Transverse colon (tissue), 4 donors: Measurements from ENCODE around the gene SQSTM1. TPM values are rescaled to one million over a fixed set of nuclear protein-coding genes. Genes with fewer than 3 reads are reported as not detected.

Source experiments
- DNase-seq: peaks from one replicate; pipeline ENCODE4 v3.0.0-alpha.2; 2019
- H3K27ac ChIP-seq, 4 donors: fragments of 200-600 bp; sonication (generic); 2 replicates each; pipeline ENCODE4 v1.5.1; 2016 to 2018; ENCODE audit warnings: inconsistent platforms in 4 of 4
- H3K27me3 ChIP-seq: fragments of 200-600 bp; sonication (generic); 2 replicates; pipeline ENCODE4 v1.5.1; 2017; ENCODE audit warnings: inconsistent platforms
- H3K36me3 ChIP-seq, 4 donors: fragments of 200-600 bp; sonication (generic); 2 replicates each; pipeline ENCODE4 v1.5.1; 2017 to 2019; ENCODE audit warnings: inconsistent platforms in 4 of 4
- H3K4me1 ChIP-seq, 4 donors: fragments of 200-600 bp; sonication (generic); 2 replicates each; pipeline ENCODE4 v1.5.1; 2017 to 2020; ENCODE audit warnings: inconsistent platforms in 4 of 4
- H3K4me3 ChIP-seq, 4 donors: fragments of 200-600 bp; sonication (generic); 1 replicate in 1 of 4; 2 replicates in 3 of 4; pipeline versions ENCODE4 v1.5.1 to v1.6.1; 2017 to 2019; ENCODE audit warnings: inconsistent platforms in 4 of 4
- H3K9me3 ChIP-seq, 2 donors: fragments of 200-600 bp; sonication (generic); 2 replicates each; pipeline ENCODE4 v1.5.1; 2017 to 2019; ENCODE audit warnings: inconsistent platforms in 2 of 2
- CTCF ChIP-seq, 5 experiments: fragments of 200-600 bp in 3 of 5; fragments of 450-650 bp in 2 of 5; sonication (generic) in 3 of 5; IDR thresholded peaks; 1 replicate in 2 of 5; 2 replicates in 3 of 5; pipeline ENCODE4 v1.5.1; 2016 to 2017; ENCODE audit warnings: antibody characterized with exemption in 5 of 5, inconsistent platforms in 3 of 5, mild to moderate bottlenecking in 2 of 5, moderate library complexity in 1 of 5
- EP300 ChIP-seq: sonication (generic); formaldehyde crosslinking; IDR thresholded peaks from one replicate; pipeline ENCODE4 v1.6.1; 2017; ENCODE audit warnings: antibody characterized with exemption, low read depth
- POLR2A ChIP-seq: fragments of 450-650 bp; IDR thresholded peaks from one replicate; pipeline ENCODE4 v1.6.1; 2016; ENCODE audit warnings: antibody characterized with exemption, mild to moderate bottlenecking, moderate library complexity
- POLR2AphosphoS5 ChIP-seq, 3 donors: sonication (generic); formaldehyde crosslinking; IDR thresholded peaks; one replicate each; pipeline ENCODE4 v1.6.1; 2016; ENCODE audit warnings: antibody characterized with exemption in 3 of 3
- WGBS, 2 donors: methylation state at CpG; one replicate each; pipeline ENCODE4 v1.1.5; 2018; ENCODE audit warnings: low coverage in 1 of 2; 5-methylcytosine and 5-hydroxymethylcytosine counted together
- in situ Hi-C, 4 donors: fragments of 200-750 bp; cut with MboI; loops; one replicate each; pipeline versions ENCODE4 v1.15.0 to v1.15.1; 2017; ENCODE audit warnings: low sequenced_read_pairs in 3 of 4, low pct_ligation_motif_present in 1 of 4, low pct_unique_long_range_greater_than_20kb in 1 of 4
- intact Hi-C: fragments of 100-400 bp; cut with DNase I; formaldehyde crosslinking; loops from one replicate; pipeline ENCODE4 v1.15.1; 2023; ENCODE audit warnings: low total_unique reads
- total RNA-seq, 4 donors: library from RNA; depleted of rRNA; stranded (reverse); fragments of >200 nt; gene quantifications; one replicate each; pipeline ENCODE4 v1.1.0, GENCODE V29; 2016

The SQSTM1 gene
- total RNA-seq, 4 donors from 2014 or later: 250 to 620 (median 432) TPM

- Histone ChIP-seq H3K4me1 (no peaks in the 10 kb centered on the region), H3K9me3 (peaks cover 4 to 14% of the 10 kb centered on the region in 2 donors), H3K27ac (no peak overlapping the region), H3K27me3 (no peaks in the 10 kb centered on the region), H3K36me3 (peaks cover 0 to 51% (median 9%) of the 10 kb centered on the region in 4 donors), H3K4me3 (no peak overlapping the region)
- DNase-seq: no peak
- no peak for TF ChIP-seq POLR2AphosphoS5 (IDR thresholded peaks at IDR 0.05)
- intact Hi-C loops: no loop called here
- WGBS, 2 donors: 83 to 88% methylated on average over 3 to 4 of the region's 4 CpGs
- in situ Hi-C loops: no loop called here
These were observed 61.6 kb downstream of the SQSTM1 start for GRCh38 chr5:179882338-179882737.

- Histone ChIP-seq H3K27me3 (no peaks in the 10 kb centered on the region), H3K36me3 (peaks cover 0 to 43% (median 9%) of the 10 kb centered on the region in 4 donors), H3K4me3 (no peak overlapping the region), H3K4me1 (no peaks in the 10 kb centered on the region), H3K9me3 (peaks cover 4 to 14% of the 10 kb centered on the region in 2 donors), H3K27ac (no peak overlapping the region)
- intact Hi-C loops: no loop called here
- WGBS, 2 donors: 93 to 100% methylated on average over 3 of the region's 3 CpGs
- DNase-seq: no peak
- no peak for TF ChIP-seq EP300
- no peak for TF ChIP-seq POLR2AphosphoS5 (IDR thresholded peaks at IDR 0.05)
- no peak for TF ChIP-seq POLR2A
- no peak for TF ChIP-seq CTCF (IDR thresholded peaks at IDR 0.05)
- in situ Hi-C loops: no loop called here
These were observed 62.5 kb downstream of the SQSTM1 start for GRCh38 chr5:179883163-179883562.

GRCh38 chr5:179885491-179886090, 64.9 kb downstream of the SQSTM1 start:
- no peak overlapping the region for H3K27ac ChIP-seq
- no peak for DNase-seq
- no peaks in the 10 kb centered on the region for H3K4me1 ChIP-seq
- intact Hi-C loops (no loop called here), in situ Hi-C loops (no loop called here)
- TF ChIP-seq CTCF (IDR thresholded peaks at IDR 0.05) (no peak), EP300 (no peak), POLR2AphosphoS5 (IDR thresholded peaks at IDR 0.05) (no peak), POLR2A (no peak)
- no peak overlapping the region for H3K4me3 ChIP-seq
- H3K27me3 ChIP-seq: no peaks in the 10 kb centered on the region
- 92 to 97% methylated on average over 2 to 13 of the region's 13 CpGs for WGBS, 2 donors
- H3K9me3 ChIP-seq: peaks cover 4 to 14% of the 10 kb centered on the region in 2 donors
- peaks cover 0 to 38% (median 15%) of the 10 kb centered on the region in 4 donors for H3K36me3 ChIP-seq

GRCh38 chr5:179886190-179886911, 65.6 kb downstream of the SQSTM1 start:
- H3K27ac ChIP-seq: no peak overlapping the region

More at GRCh38 chr5:179886190-179886911, 65.6 kb downstream of the SQSTM1 start:
- DNase-seq: no peak
- no peak overlapping the region for H3K4me3 ChIP-seq
- in situ Hi-C loops: no loop called here
- no peaks in the 10 kb centered on the region for H3K27me3 ChIP-seq
- H3K9me3 ChIP-seq: peaks cover 4 to 14% of the 10 kb centered on the region in 2 donors
- no peak for TF ChIP-seq CTCF (IDR thresholded peaks at IDR 0.05)
- TF ChIP-seq POLR2A: no peak
- TF ChIP-seq EP300: no peak
- WGBS, 2 donors: 78 to 95% methylated on average over 3 to 14 of the region's 14 CpGs
- intact Hi-C loops: no loop called here
- H3K4me1 ChIP-seq: no peaks in the 10 kb centered on the region
- H3K36me3 ChIP-seq: peaks cover 0 to 45% (median 19%) of the 10 kb centered on the region in 4 donors
